ENCODE results near the gene SELENBP1. TPM values are rescaled to one million over a fixed set of nuclear protein-coding genes. Genes with fewer than 3 reads are reported as not detected.

Gene SELENBP1
- total and polyA plus RNA-seq, 9 of the 15 experiments (the other 6 are each of a cell fraction or from before 2014, with no cell fraction given) = 25.8 to 81.2 (median 47.1) TPM

GRCh38 chr1:151399324-151400171 lies 27.0 kb upstream of the SELENBP1 start, which contains the start of gene PSMB4 (continued):
- TF ChIP-seq ZBTB11 (CRISPR knock-in tag; IDR thresholded peaks at IDR 0.05) = peak in 2 of 3 experiments; percentile 24 to 92; a peak in 3 of 6 replicates
- TF ChIP-seq MAFF (IDR thresholded peaks at IDR 0.05; ENCODE audit: low read length) = no peak
- TF ChIP-seq GTF2B (IDR thresholded peaks at IDR 0.05; ENCODE audit: extremely low read depth, insufficient read length) = peak; percentile 61
- peak; percentile 17 for TF ChIP-seq ZFP36 (IDR thresholded peaks at IDR 0.05; ENCODE audit: low read depth, low read length, partially characterized antibody)
- 0 out of 2 replicates have a peak, but pooled peaks have one; percentile 46 for TF ChIP-seq E2F1 (CRISPR knock-in tag; IDR thresholded peaks at IDR 0.05)
- TF ChIP-seq EP400 (IDR thresholded peaks at IDR 0.05) = peak; percentile 76
- no peak for TF ChIP-seq ZNF354B (CRISPR knock-in tag; IDR thresholded peaks at IDR 0.05)
- peak; percentile 81 for TF ChIP-seq POLR2G (IDR thresholded peaks at IDR 0.05; ENCODE audit: low read depth, low read length)
- TF ChIP-seq GATA2 (CRISPR knock-in tag; IDR thresholded peaks at IDR 0.05) = no peak
- TF ChIP-seq ATF3 (IDR thresholded peaks at IDR 0.05) = peak; percentile 30; the same call in 1 of the 2 replicates
- TF ChIP-seq ATF3 (CRISPR knock-in tag; conservative IDR thresholded peaks at IDR 0.05) = no peak
- no peak for TF ChIP-seq MBD1 (CRISPR knock-in tag; IDR thresholded peaks at IDR 0.05)
- TF ChIP-seq HLTF (IDR thresholded peaks at IDR 0.05) = 0 out of 2 replicates have a peak, but pooled peaks have one; percentile 1
- no peak for TF ChIP-seq ZNF12 (CRISPR knock-in tag; IDR thresholded peaks at IDR 0.05)
- TF ChIP-seq POLR2AphosphoS2 (IDR thresholded peaks at IDR 0.05; ENCODE audit: low read length) = peak; percentile 87; the same call in 1 of the 2 replicates
- TF ChIP-seq MXI1 (IDR thresholded peaks at IDR 0.05; ENCODE audit: low read depth, low read length) = peak; percentile 32; the same call in 1 of the 2 replicates
